GM12878 (cell line): ENCODE results near the gene OTUD3. TPM values are rescaled to one million over a fixed set of nuclear protein-coding genes. Genes with fewer than 3 reads are reported as not detected.
"Not testable (repeated sequence)": the region's sequence is repeated elsewhere in the genome, so short reads cannot be mapped to it uniquely, and the experiment has no call there.

ENCODE experiments used
- ATAC-seq: fragments of 200-7000 bp; cut with Tn5 transposase; 3 replicates; pipeline ENCODE4 v1.9.1; 2020; ENCODE audit warnings: mild to moderate bottlenecking, moderate library complexity
- BruUV-seq: library from RNA; stranded (reverse); fragments of 400-500 nt; replicated peaks from 2 replicates; lab custom pipeline; 2021; lab: Mats Ljungman, UMichigan
- CTCF ChIA-PET: fragments of 300-600 bp; sonication (Branson Sonifier 250); formaldehyde crosslinking; extraction: SDS; loops from one replicate; lab custom pipeline; 2021; ENCODE audit warnings: inconsistent platforms; lab: Yijun Ruan, JAX
- POLR2A ChIA-PET: fragments of 350-600 bp; formaldehyde crosslinking; extraction: SDS; loops from one replicate; lab custom pipeline; 2021; ENCODE audit warnings: inconsistent platforms; lab: Charles Lee
- RAD21 ChIA-PET: fragments of 300-600 bp; sonication (Branson Sonifier 250); formaldehyde crosslinking; loops from one replicate; lab custom pipeline; 2023; ENCODE audit warnings: antibody characterized with exemption; ENCODE audit not compliant: unreplicated experiment; lab: Charles Lee
- SMC1A ChIA-PET: fragments of 300-600 bp; sonication (Branson Sonifier 250); formaldehyde crosslinking; loops from one replicate; lab custom pipeline; 2023; ENCODE audit not compliant: unreplicated experiment, uncharacterized antibody; lab: Charles Lee
- DNase-seq: peaks from one replicate; pipeline ENCODE4 v3.0.0-alpha.2; 2011; ENCODE audit warnings: low read depth, low spot score
- FAIRE-seq: peaks from 3 replicates; lab custom pipeline; 2011; peaks lifted over from hg19 to GRCh38; lab: Jason Lieb, UNC
- H2AFZ ChIP-seq: 2 replicates; pipeline ENCODE4 v1.6.0; 2011; ENCODE audit warnings: low read depth, low read length, control low read depth; ENCODE audit not compliant: control insufficient read depth
- H3K27ac ChIP-seq: 2 replicates; pipeline ENCODE4 v1.5.1; 2011; ENCODE audit warnings: control low read depth; ENCODE audit not compliant: control insufficient read depth, insufficient read depth
- H3K27me3 ChIP-seq, 2 experiments: replicated peaks in 1 of 2; 2 replicates each; pipeline versions ENCODE4 v1.6.0 to v1.6.1; 2011; ENCODE audit warnings: low read length in 1 of 2; ENCODE audit not compliant: control insufficient read depth in 2 of 2, insufficient read depth in 2 of 2
- H3K36me3 ChIP-seq, 2 experiments: 2 replicates each; pipeline ENCODE4 v1.5.1; 2011; ENCODE audit warnings: low read length in 1 of 2; ENCODE audit not compliant: control insufficient read depth in 2 of 2, insufficient read depth in 2 of 2
- H3K4me1 ChIP-seq: 2 replicates; pipeline ENCODE4 v1.6.1; 2011; ENCODE audit warnings: mild to moderate bottlenecking, low read length, moderate library complexity, mixed read lengths; ENCODE audit not compliant: control insufficient read depth, insufficient read depth
- H3K4me2 ChIP-seq: 2 replicates; pipeline ENCODE4 v1.6.0; 2011; ENCODE audit warnings: control low read depth; ENCODE audit not compliant: control insufficient read depth, insufficient read depth
- H3K4me3 ChIP-seq: fragments of 200-600 bp; sonication (generic); 2 replicates; pipeline ENCODE4 v1.5.1; 2016
- H3K79me2 ChIP-seq: 2 replicates; pipeline ENCODE4 v1.6.0; 2011; ENCODE audit warnings: low read length; ENCODE audit not compliant: control insufficient read depth, insufficient read depth
- H3K9ac ChIP-seq: 2 replicates; pipeline ENCODE4 v1.8.0; 2011; ENCODE audit warnings: low read length, control low read depth, mixed read lengths; ENCODE audit not compliant: control insufficient read depth, insufficient read depth
- H3K9me3 ChIP-seq: replicated peaks from 3 replicates; pipeline ENCODE4 v1.5.1; 2011; ENCODE audit warnings: mild to moderate bottlenecking, low read length; ENCODE audit not compliant: control insufficient read depth, insufficient read depth
- H4K20me1 ChIP-seq: 2 replicates; pipeline ENCODE4 v1.6.0; 2011; ENCODE audit not compliant: control insufficient read depth, insufficient read depth
- MYB ChIP-seq: fragments of 150-350 bp; IDR thresholded peaks from 2 replicates; pipeline ENCODE4 v1.6.1; 2014; ENCODE audit warnings: mild to moderate bottlenecking, low read depth, low read length, borderline replicate concordance
- NR2C1 ChIP-seq: fragments of 450-650 bp; IDR thresholded peaks from 2 replicates; pipeline ENCODE4 v1.6.1; 2017; ENCODE audit warnings: antibody characterized with exemption, mild to moderate bottlenecking, moderate library complexity
- WGBS: methylation state at CpG from one replicate; pipeline ENCODE4 v1.1.6; 2016; ENCODE audit warnings: low lambda C conversion rate; ENCODE audit not compliant: insufficient replicate concordance, insufficient coverage; ENCODE audit errors: missing lambda C conversion rate; 5-methylcytosine and 5-hydroxymethylcytosine counted together
- in situ Hi-C: fragments of 300-500 bp; cut with MboI; formaldehyde crosslinking; loops from 9 replicates; pipeline ENCODE4 v1.14.3; 2018; ENCODE audit warnings: mixed read lengths
- intact Hi-C: fragments of 100-400 bp; cut with micrococcal nuclease; formaldehyde crosslinking; loops from one replicate; pipeline ENCODE4 v1.14.2; 2022; ENCODE audit not compliant: unreplicated experiment
- polyA plus RNA-seq, 11 experiments: library from polyadenylated mRNA; depleted of rRNA in 4 of 11; unstranded in 6 of 11; stranded (reverse) in 5 of 11; fragments of >200 nt; fragmentation: Nextera tagmentation in 4 of 11; fragmentation: Illumina TruSeq in 1 of 11; extraction: Ambion mirVana in 4 of 11; extraction: Trizol in 1 of 11; gene quantifications; 1 replicate in 1 of 11; 2 replicates in 10 of 11; pipeline versions ENCODE4 v1.2.1 to v1.2.3, GENCODE V29; 2011 to 2016; ENCODE audit warnings: inconsistent platforms in 2 of 11, missing spikeins in 2 of 11, low read depth in 1 of 11
- total RNA-seq, 4 experiments: library from RNA; depleted of rRNA in 3 of 4; stranded (reverse); fragments of >200 nt in 3 of 4; fragmentation: Illumina TruSeq in 1 of 4; extraction: Trizol in 1 of 4; gene quantifications; 2 replicates each; pipeline versions ENCODE4 v1.2.1 to v1.2.3, GENCODE V29; 2013 to 2021
- TF ChIP-seq, protein P1 (sequence below): fragments of 150-350 bp; IDR thresholded peaks from 2 replicates; pipeline ENCODE4 v1.6.1; 2014; ENCODE audit warnings: mild to moderate bottlenecking, low read depth, low read length
- TF ChIP-seq, protein P2 (sequence below): fragments of 450-650 bp; IDR thresholded peaks from 2 replicates; pipeline ENCODE4 v1.6.1; 2016; ENCODE audit warnings: mild to moderate bottlenecking

Gene OTUD3
- total and polyA plus RNA-seq, 10 of the 15 experiments (the other 5 are each of a cell fraction or from before 2014, with no cell fraction given) = 0.77 to 8.9 (median 4.8) TPM

DNA sequence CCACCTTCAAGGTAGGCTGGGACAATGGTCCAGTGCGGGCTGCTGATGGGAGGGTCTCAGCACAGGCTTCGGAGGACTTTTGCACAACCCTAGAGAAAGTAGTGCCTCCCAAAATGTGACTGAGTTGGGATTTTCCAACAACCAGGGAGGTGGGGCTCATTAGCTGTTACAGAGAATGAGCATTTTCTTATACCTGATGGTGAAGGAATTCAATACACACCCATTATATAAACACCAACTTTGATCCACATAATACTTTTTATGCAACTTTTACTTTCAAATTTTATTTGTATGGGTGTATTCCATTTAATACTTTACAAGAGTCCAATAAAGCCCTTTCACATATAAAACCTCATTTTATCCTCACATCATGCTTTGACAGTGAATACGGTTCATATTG lies 35.9 kb upstream of the OTUD3 start (continued):
- TF ChIP-seq, protein P1, sequence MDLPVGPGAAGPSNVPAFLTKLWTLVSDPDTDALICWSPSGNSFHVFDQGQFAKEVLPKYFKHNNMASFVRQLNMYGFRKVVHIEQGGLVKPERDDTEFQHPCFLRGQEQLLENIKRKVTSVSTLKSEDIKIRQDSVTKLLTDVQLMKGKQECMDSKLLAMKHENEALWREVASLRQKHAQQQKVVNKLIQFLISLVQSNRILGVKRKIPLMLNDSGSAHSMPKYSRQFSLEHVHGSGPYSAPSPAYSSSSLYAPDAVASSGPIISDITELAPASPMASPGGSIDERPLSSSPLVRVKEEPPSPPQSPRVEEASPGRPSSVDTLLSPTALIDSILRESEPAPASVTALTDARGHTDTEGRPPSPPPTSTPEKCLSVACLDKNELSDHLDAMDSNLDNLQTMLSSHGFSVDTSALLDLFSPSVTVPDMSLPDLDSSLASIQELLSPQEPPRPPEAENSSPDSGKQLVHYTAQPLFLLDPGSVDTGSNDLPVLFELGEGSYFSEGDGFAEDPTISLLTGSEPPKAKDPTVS = no peak
- TF ChIP-seq NR2C1 (no peak), MYB (no peak)
- TF ChIP-seq, protein P2, sequence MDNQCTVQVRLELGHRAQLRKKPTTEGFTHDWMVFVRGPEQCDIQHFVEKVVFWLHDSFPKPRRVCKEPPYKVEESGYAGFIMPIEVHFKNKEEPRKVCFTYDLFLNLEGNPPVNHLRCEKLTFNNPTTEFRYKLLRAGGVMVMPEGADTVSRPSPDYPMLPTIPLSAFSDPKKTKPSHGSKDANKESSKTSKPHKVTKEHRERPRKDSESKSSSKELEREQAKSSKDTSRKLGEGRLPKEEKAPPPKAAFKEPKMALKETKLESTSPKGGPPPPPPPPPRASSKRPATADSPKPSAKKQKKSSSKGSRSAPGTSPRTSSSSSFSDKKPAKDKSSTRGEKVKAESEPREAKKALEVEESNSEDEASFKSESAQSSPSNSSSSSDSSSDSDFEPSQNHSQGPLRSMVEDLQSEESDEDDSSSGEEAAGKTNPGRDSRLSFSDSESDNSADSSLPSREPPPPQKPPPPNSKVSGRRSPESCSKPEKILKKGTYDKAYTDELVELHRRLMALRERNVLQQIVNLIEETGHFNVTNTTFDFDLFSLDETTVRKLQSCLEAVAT = no peak

DNA sequence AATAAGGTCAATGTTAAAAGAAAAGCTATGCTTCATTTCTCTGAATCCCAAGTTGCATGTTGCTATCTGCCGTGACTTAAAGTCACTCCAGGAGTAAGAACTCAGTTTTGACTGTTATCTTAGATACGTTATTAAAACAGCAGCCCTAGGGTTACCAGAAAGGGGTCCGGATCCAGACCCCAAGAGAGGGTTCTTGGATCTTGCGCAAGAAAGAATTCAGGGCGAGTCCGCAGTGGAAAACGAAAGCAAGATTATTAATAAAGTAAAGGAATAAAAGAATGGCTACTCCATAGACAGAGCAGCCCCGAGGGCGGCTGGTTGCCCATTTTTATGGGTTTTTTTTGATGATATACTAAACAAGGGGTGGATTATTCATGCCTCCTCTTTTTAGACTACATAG lies 34.9 kb upstream of the OTUD3 start:
- H3K36me3 ChIP-seq, CTCF ChIA-PET, H3K4me3 ChIP-seq, H3K9me3 ChIP-seq, H3K9ac ChIP-seq, RAD21 ChIA-PET, H3K4me2 ChIP-seq, H2AFZ ChIP-seq, DNase-seq, SMC1A ChIA-PET, BruUV-seq, H3K79me2 ChIP-seq, intact Hi-C loops, H4K20me1 ChIP-seq, H3K27me3 ChIP-seq, in situ Hi-C loops, H3K27ac ChIP-seq, FAIRE-seq, ATAC-seq, POLR2A ChIA-PET, H3K4me1 ChIP-seq: not testable (repeated sequence)
- WGBS = 33% methylated on average over 9 of the region's 9 CpGs

DNA sequence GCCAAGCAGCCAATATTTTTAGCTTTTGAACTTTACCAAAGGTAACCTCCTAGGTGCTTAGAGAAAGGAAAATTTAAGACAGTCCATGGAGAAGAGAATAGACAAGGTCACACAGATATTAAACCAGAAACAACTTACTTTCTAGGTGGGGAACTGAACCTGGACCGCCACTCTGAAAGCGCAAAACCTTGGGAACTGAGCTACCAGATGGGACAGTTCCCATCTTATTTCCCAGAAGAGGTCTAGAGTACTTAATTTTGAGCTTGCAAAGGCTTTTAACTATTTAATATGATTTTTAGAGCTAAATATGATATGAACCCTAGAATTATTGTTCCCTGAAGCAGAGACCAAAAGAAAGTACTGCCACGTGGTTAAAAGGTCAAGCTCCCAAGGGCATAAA lies 32.9 kb upstream of the OTUD3 start:
- H3K4me3 ChIP-seq, in situ Hi-C loops, H3K4me1 ChIP-seq, RAD21 ChIA-PET, H2AFZ ChIP-seq, ATAC-seq, DNase-seq, H3K4me2 ChIP-seq, SMC1A ChIA-PET, H3K79me2 ChIP-seq, H3K9me3 ChIP-seq, H4K20me1 ChIP-seq, H3K27ac ChIP-seq, FAIRE-seq, H3K27me3 ChIP-seq, H3K9ac ChIP-seq, H3K36me3 ChIP-seq, BruUV-seq, intact Hi-C loops: not testable (repeated sequence)
- CTCF ChIA-PET = interaction anchor here (1.0 to 1.6 kb wide), 2 partner anchors 10 to 33 kb away, joined by 4 to 7 read pairs; partner anchors contain the start of gene OTUD3
- POLR2A ChIA-PET = interaction anchor here (0.6 kb wide), 1 partner anchor 797 kb away, joined by 4 read pairs; no protein-coding TSS in a partner anchor
- WGBS = 38% methylated on average over 3 of the region's 3 CpGs
